SIG-M5 treated with dmso at 0.1 percent for 504 hours (cell line): ENCODE data around the gene WWTR1.
A peak's percentile ranks its signal among the peaks of the same experiment; 100 is the strongest.

Experiments used
- DNase-seq: peaks from one replicate; lab custom pipeline; 2025; ENCODE audit not compliant: unreplicated experiment; lab: John Stamatoyannopoulos, UW

Gene WWTR1

DNA sequence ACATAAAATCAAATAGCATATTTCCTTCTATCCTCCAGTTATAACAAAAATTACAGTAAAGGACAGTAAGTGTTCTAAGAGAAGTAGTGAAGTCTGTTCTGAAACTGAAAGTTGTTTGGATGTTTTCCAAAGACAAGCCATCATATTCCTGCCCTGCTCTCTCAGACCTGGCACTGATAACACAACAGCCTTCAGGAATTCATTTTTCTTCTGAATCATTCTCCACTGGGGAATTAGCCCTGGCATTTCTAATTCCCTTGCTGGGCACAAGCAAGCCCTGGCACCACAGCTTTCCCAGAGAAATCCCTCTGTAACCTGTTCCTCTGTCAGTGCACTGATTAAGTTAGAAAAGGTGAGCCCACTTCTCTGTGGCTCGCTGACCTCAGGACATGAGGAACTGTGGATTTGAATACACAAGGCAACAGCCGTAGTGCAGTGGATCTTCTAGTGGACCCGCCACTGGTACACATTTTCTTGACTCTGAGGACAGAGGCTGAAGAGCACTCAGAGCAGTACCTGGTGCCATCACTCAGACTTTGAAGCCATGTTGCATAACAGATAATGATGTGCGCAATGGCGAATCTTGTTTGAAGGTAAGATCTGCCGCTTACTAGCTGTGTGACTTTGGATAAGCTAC lies 61.6 kb downstream of the WWTR1 start:
- no peak for DNase-seq

DNA sequence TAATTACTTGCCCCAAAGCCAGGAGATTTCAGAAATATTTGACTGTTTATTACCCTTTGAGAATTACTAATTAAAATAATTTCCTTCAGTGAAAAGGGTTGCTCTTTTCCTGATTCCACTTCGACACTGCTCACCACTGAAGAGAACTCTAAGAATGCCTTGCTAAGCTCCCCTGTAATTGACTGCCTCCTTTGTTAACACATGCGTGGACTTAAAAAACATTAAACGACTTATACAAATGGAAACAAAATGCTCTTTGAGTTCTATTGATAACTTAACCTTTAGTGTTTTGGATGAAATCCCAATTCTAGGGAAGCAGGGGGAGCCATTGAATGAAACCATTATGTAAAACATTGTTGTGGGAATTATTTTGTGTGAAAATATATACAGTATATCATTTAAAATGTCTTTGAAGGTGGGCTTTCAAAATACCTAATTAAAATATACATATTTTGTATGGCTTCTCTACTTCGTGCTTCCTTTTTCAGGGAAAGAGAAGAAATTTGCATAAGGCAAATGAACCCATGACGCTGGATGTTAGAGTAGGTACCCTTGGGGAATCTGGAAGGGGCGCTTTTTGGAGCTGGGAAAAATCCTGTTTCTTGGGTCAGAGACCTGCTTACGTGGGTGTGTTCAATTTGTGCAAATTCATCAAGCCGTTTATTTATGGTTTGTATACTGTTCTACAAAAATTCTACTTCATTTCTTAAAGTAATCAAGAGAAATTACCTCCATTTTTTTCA lies 64.2 kb downstream of the WWTR1 start:
- DNase-seq: no peak

DNA sequence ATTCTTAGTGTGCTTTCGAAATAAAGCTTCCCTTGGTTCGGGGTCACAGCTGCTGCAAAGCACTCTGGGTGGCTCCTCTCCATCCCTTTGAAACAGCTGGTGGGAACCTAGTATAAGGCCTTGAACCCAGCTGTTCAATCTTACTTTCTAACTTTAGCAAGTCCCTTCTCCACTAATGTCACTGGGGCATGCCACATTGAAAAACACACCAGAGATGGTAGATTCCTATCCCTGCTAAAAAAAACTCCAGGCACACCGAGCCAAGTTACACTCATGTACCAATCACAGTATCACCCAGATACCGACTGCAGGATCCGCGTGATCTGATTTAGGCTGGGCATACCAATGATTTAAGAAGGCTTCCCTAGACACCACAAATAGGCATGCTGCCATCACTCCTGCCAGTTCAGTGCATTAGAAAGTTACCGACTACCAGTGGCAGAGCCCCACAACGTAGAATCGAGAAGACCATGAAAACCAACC lies 65.0 kb downstream of the WWTR1 start:
- DNase-seq: no peak

DNA sequence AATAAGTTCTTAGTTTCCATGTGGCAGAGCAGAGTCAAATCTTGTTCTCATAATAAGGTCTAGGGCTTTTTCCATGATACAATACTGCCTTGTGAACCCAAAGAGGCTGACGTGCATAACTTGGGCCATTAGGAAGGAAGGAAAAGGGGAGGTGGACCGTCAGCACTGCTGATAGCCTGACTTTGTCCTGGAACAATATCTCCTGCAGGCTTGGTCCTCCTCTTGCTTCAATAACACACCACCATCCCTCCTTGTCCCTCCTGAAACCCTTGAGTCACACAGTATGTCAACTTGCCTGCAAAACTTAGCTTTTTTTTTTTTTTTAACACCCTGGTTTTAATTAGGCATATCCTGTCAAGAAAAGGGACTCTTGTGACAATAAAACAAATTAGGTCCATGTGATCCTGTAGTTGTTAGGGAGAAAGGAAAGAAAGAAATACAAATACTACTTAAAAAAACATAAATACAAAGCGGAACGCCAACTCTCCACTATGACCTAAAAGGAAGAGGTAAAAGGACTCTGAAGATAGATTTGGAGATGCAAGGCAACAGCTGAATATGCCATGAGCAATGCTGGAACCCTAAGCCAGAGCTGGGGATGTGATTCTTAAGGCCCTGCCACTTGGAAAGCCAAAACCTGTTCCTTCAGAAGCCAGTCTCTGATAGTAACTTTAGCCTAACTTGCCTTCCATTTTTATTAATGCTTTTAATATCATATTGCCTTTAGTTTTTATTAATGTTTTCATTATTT lies 67.0 kb downstream of the WWTR1 start:
- DNase-seq: no peak

DNA sequence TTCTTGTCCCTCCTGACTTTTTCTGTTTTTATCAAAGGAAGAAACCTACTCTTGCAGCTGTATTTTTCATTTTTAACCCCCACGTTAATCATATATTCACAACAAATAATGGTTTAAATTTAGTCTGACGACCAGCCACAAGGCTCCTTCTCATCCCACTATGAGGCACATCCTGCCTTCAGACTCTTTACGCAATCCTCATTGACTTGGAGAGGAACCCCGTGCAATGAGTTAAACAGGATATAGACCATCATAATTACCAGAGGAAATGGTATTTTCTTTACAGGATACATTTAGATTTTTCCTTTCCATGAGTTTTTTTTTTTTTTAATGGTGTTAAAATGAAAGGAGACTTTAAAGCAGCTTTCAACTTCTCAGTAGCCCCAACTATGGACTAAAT lies 68.5 kb downstream of the WWTR1 start:
- peak; percentile 9 for DNase-seq

DNA sequence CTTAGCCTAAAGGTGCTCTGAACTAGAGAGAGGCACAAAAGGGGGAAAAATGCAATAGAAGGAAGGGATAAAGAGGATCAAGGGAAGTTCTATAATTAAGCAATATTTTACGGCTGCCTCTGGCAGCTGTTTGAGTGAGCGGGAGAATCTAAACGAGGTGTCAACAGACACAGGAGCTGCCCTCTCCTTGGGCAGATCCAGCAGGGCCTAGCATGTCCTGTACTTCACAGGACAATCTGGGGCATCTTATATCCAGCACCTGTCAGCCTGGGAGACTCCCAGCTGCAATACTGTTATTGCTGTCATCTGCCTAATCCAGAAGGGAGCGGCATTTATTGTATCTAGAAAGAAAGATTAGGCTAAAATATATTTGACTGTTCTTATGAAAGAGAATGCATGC lies 68.9 kb downstream of the WWTR1 start:
- DNase-seq: no peak

DNA sequence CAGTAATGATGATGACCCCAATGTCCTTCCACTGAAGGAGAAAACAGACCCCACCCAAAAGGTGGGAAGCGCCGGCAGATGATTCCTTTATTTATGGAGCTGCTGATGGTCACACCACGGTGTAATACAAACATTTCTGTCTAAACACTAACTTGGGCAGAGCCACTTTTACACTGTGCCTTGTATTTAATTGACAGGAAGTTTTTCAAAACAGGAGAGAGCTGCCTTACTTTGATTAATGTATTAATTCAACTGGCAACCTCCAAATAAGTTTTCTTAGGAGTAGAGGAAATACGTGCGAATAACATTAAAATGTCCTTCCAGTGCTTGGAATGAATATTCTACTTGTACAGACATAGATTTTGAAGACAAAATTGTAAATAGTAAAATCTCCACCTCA lies 70.4 kb downstream of the WWTR1 start:
- DNase-seq: no peak

DNA sequence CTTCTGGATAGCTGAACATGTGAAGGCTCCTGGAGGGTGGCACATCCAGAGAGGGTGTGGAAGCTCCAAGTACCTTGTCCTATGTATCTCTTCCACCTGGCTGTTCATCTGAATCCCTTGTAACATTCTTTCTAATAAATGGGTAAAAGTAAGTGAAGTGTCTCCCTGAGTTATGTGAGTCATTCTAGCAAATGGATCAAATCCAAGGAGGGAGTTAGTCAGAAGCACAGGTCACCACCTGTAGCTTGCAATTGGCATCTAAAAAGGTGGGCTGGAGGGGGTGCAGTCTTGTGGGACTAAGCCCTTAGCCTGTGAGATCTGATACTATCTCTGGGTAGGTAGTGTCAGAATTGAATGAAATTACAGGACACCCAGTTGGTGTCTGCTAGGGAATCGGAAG lies 71.0 kb downstream of the WWTR1 start:
- DNase-seq: no peak

DNA sequence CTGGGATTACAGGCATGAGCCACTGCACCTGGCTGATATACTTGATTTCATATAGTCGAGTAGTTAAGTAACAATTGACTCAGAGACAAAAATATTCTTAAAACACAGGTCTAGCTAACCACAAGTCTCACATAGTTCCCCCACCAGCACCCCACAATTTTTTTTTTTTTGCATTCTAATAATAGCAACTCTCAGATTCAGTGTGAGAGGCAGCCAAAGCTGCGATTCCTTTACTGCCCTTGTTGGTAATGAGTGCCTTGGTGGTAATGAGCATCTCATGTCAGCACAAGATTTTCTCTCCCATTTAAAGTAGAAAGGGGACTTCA lies 72.5 kb downstream of the WWTR1 start:
- no peak for DNase-seq

DNA sequence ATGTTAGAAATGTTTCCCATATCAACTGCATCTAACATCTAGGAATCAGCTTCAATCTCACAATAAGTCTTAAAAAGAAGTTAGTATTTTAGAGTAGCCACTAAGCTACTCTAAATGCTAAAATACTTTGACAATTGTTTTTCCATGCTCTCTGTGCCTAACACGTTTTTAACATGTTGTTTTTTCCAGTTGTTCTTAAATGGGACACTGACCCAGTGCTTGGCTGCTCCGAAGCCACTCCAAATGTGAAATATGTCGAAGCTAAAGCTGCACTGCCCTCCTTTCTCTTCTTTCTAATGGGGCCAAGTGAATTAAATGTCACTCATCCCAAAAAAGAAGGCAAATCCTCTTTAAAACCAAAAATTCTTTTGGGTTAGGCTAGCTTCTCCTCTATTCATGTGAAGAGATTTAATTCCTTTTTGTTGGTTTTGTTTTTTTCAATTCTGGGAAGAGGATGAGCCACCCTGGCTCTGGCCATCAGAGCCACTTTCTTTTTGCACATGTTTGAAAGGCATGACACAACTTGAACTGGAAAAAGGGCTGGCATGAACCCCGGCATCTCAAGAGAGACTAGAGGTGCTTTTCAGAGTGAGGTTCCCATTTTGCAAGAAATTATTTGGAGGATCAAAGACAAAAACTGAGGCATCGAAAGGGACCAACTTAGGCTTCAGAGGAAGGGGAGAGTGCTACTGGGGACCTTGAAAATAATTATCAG lies 73.7 kb downstream of the WWTR1 start:
- DNase-seq: no peak

DNA sequence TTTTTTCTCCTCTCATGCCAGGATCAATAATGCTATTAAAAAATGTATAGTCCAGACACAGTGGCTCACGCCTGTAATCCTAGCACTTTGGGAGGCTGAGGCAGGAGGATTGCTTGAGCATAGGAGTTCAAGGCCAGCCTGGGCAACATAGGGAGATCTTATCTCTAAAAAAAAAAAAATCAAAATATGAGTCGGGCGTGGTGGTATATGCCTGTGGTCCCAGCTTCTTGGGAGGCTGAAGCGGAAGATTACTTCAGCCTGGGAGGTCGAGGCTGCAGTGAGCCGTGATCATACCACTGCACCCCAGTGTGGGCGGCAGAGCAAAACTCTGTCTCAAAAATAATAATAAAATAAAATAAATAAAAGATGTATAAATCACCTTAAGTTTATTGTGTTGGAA lies 75.4 kb downstream of the WWTR1 start:
- no peak for DNase-seq

DNA sequence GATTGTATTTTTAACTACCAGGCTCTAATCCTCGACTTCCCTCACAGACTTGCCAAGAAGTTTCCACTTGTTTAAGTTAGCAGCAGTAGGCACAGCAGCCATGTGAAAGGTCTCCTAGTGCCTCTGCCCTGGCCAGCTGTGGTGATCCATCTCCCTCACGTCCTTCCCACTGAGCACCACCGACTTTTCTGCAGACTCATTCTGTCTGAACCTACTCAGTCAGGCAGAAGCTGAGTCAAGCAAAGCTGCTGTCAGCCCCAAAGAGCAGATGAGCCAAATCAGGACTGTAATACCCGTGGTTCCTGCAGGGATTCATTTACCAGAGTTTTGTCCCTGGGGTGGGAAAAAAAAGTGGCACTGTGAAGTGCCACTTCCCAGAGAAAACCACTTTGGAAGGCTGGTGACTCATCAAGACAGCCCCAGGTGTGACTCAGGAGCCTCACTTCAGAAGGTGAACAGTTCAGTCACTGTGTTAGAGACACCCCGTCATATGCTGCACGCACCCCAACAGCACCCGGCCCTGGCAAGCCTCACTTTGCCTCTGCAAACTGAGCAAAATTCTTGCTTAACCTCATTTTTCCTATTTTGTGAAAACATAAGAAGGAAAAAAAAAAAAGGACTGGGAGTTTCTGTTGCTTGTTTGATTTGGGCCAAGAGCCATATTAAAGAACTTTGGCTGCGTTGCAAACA lies 76.0 kb downstream of the WWTR1 start:
- no peak for DNase-seq

DNA sequence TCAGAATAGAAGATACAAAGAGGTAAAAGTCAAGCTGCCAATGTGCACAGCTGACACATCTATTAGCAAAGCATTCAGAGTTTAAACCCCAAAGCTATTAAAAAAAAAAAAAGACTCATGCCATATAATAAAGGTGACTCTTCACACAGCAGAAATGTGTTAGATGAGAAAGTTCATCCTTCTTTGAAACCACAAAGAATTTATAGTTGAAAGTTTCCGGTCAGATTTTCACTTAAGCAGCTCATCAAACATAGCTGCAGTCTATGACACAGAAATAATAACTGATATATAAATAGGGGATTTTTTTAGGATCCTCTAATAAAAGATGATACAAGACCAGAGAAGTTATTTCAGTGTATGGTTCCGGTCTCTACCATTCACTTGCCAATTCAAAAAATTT lies 76.6 kb downstream of the WWTR1 start:
- no peak for DNase-seq

DNA sequence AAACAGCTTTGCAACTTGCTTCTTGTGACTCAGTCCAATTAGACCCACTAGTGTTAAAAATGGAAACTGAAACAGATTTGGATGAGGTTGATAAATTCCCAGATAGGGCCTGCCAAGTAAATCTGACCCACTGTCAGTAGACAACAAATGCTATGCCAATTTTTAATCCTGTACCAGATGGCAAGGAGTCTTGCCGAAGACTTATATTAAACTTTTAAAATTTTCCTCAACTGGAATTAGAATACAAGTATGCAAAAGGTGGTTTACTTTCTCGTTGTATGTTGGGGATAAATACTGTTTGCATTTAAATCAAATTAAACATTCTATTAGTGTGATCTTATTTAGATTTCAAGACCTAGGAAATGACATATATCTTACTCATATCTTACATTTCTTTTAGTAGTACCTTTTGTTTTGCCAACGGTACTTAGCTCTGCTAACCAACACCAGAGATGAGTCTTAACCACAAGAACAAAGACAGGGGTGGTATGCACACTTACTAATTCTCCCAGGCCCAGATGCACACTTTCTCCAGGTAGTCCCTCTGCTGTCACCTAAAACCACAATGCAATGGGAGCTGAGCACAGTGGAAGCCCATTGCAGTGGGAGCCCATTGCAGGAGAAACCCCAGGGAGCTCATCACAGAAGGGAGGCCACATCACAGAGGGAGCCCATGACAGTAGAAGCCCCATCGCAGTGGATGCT lies 77.8 kb downstream of the WWTR1 start:
- no peak for DNase-seq

DNA sequence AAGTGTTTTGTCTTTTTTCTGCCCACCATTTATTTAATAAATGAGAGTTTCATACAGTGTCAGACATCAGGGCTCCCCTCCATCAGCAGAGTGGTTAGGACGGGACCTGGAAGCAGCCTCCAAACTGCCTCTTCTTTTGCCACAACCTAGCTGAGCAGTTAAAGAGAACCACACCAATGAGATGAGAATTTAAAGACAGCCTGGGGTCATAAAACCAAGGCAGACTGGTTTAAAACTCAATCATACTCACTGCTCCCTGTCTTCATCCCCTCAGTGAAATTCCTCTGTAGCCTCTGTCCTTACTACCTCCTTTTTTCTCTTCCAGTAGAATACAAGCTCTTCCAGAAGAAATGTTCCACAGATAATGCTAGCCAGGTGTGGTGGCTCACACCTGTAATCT lies 78.7 kb downstream of the WWTR1 start:
- DNase-seq: no peak

DNA sequence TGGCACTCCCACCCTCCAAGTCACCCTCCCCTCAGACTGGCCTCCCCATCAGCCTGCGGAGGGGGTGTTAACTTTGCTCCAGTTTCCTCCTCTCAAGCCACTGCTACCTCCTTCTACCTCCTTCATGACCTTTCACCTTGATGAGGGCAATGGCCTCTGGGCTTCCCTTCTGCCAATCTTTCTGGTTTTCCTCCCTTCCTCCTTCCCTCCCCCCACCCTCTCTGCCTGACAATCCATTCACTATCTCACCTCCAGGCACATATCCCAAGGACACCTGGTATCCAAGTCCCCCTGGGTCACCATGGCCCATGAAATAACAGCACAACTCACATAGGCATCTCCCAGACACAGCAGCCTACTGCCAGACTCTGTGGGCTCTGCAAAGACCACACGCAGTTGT lies 80.0 kb downstream of the WWTR1 start:
- DNase-seq: no peak

DNA sequence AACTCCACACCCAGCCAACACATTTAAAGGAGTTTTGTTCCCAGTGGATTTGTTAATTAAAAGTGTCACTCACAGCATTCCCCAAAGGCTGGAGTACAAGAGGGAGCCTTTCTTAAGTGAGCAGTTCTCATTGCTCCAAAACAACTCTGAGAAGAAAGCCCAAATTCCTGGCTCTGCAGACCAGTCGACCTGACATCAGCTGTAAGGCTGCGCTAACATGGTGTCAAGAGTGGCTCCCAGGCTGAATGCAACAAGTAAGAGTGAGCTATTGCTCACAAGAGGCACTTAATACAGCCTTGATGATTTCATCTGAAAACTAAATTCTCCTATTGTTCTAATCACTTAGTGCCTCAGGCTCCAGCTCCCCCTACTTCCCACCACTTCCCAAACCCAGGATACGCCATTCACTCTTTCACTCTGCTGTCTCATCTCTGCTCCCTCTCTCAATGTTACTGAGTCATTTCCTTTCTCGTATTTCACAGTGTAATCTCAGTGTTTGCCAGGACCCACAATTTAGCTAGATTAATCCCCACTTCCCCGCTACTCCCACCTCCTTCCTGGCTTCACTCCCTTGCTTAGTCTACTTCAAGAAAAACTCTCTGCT lies 81.8 kb downstream of the WWTR1 start:
- no peak for DNase-seq

DNA sequence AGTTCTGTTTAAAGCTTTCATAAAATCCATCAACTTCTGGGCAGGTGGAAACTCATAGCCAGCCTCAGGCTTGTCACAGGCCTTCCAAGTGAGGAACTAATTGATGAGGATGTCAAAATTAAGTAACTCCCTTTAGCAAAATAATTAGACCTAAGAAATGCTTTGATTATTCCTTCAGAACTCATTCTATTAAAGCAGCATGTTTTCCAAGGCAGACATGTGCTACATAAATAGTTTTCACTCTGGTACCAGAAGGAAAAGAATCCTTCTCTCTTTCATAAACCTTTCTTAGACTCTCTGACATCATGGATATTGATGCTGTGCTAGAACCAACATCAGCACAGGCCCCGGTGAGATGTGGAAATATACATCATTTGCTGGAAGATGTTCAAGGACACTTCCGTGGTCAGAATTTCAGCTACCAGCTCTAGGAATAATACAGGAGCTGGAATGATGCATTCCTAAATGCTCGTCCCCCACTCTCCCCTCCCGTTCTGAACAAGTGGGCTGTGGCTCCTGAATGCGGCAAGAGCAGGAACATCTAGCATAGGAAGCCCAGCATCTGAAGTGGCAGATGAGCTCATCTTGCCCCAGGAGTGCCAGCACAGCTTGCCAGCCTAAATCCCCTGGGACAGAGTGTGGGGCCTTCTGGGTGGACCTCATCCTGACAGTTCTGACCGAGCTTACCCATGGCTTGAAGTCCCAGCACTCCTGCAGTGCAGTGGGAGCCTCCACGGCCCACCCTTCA lies 82.4 kb downstream of the WWTR1 start:
- DNase-seq: no peak

DNA sequence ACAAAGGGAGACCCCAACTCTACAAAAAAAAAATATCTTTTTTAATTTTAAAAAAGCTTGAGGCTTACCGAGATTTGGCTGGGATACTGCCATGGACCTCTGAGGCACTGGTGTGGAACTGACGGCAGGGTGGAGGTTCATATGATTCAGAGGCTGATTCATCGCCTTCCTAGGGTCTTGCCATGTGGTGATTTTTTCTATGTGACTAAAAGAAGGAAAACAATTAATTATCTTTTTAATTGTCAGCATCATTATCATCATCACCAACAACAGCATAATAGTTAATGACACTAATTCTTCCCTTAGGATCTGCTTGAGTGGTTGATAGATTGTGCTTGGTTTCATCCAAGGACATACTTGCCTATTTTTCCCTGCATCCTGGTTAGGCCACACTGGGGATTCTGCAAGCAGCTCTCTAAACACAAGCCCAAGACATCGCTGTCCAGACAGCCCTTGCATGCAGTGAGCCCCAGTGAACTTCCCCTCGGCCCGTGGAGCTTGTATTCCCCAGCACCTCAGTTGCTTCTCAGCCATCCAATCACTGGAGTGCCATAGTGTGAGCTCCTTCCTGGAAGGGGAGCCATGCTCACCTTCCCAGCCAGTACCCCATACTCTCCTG lies 84.9 kb downstream of the WWTR1 start:
- DNase-seq: no peak
